Peyer's patch (tissue), 4 donors: ENCODE results near the gene GPR107.

ENCODE experiments used
- CTCF ChIP-seq, 6 experiments: fragments of 450-650 bp in 4 of 6; fragments of 200-600 bp in 2 of 6; sonication (generic) in 1 of 6; IDR thresholded peaks; one replicate each; pipeline ENCODE4 v1.5.1; 2017 to 2019; ENCODE audit warnings: antibody characterized with exemption in 6 of 6, mild to moderate bottlenecking in 3 of 6, moderate library complexity in 1 of 6
- POLR2A ChIP-seq, 2 donors: fragments of 450-650 bp; IDR thresholded peaks; one replicate each; pipeline ENCODE4 v1.5.1; 2017; ENCODE audit warnings: antibody characterized with exemption in 2 of 2, mild to moderate bottlenecking in 2 of 2, moderate library complexity in 2 of 2

GRCh38 chr9:130188860-130189481 lies 135.3 kb downstream of the GPR107 start:
- TF ChIP-seq POLR2A (IDR thresholded peaks at IDR 0.05): no peak
- no peak for TF ChIP-seq CTCF (IDR thresholded peaks at IDR 0.05)
